ENCODE data around the gene DUT.
"Not testable (repeated sequence)": the region's sequence is repeated elsewhere in the genome, so short reads cannot be mapped to it uniquely, and the experiment has no call there.

The DUT gene

DNA sequence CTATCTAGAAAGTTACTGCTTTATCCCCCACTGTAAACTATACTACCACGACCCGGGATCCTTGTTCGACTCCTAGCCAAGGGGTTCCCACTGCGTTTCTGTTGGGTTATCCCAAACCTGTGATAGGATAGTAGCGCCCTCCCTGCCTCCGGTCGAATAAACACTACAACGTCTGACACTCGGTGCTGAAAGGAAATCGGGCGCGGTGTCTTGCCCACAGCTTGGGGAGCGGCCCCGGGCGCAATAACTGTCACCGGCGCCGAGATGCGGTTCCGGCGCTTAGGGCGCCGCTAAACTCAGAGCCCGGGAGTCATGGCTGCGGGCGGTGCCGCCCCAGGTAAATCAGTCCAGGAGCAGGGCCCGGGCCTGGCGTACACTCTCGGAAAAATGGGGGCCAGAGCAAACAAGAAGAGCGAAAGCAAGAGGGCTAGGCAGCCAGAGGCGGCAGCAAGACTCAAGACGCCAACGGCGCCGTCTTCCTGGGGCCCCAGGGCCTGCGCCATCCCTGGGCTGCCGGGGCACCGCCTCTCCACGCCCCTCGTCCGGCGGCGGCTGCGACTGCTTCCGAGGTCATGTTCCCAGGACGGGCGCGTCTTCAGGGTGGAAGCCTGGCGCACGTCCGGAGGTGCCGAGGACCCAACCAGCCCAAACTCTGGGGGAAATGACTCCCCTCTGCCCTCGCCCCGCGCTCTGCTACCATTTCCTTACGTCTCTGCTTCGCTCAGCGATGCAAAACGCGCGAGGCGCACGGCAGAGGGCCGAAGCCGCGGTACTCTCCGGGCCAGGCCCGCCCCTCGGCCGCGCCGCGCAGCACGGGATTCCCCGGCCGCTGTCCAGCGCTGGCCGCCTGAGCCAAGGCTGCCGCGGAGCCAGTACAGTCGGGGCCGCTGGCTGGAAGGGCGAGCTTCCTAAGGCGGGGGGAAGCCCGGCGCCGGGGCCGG lies at the start of gene DUT:
TSS of gene DUT (plus strand) at position 575 of the 941 bp plus-strand sequence. CDS start at position 662, 87 bp downstream.
- DNase-seq, result peak; percentile 83

DNA sequence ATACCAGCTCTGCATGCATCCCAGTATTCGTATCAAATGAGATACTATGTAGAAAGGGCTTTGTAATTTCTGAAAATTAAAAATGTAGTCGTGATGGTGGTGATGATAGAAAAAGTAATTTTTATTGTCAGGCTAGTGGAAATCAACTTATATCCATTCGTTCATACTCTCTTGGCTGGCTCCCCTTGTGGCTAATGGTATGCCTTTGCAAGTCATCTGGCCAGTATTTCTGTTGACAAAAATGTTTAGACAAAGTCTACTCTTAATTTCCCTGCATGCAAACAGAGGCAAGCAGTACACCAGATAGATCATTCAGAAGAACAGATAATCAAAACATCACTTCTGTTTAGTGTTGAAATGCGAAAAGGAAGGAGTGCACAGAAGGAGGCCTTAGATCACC lies 49.6 kb upstream of the DUT start:
- DNase-seq, result no peak

DNA sequence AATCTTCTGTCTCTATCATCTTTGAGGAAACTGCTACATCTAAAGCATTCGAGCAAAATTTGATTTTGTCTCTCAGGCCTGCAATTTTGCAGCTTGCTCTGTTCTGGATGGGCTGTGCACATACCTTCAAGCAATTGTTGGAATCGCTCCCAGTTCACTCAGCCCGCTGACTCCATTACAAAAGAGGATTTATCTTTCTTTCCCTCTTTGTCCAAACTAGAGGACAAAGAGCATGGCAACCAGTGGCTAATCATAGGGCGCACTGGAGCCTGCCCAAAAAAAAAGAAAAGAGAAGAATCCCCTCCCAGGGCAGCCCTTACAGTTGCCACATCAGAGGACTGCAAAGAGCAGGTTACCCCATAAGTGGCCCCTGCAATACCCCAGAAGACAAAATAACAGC lies 49.0 kb upstream of the DUT start:
- DNase-seq, result no peak

DNA sequence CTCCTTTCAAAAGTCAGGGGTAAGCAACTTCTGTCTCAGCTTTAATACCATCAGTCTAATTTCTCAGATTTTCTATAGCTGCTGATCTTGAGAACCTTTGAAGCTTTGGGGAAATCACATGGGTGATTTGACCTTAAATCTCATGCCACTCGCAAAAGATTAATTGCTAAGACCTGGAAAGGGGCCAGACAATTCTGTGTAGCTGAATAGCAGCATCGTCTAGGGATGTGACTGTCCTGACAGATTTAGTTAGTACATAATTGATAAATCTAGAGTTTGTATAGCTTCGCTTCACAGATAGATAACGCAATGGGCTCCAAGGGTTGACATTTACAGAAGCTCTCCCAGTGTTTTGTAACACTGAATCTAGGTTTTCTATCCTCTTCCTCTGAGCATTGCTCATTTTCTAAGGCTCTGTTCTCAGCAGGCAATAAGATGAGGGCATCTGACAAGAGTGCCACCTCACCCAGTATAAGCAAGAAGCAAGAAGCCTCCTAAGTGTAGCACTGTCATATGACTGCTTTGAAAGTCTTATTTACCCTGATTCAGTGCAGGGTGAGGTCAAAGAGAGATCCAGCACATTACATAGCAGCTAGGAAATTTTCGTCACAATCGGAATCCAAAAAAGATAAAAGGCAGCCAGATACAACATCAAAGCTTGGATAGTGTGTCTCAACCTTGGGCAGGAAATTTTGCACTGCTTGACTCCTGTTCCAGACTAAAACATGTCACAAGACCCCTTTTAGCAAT lies 47.7 kb upstream of the DUT start:
- DNase-seq, result no peak

DNA sequence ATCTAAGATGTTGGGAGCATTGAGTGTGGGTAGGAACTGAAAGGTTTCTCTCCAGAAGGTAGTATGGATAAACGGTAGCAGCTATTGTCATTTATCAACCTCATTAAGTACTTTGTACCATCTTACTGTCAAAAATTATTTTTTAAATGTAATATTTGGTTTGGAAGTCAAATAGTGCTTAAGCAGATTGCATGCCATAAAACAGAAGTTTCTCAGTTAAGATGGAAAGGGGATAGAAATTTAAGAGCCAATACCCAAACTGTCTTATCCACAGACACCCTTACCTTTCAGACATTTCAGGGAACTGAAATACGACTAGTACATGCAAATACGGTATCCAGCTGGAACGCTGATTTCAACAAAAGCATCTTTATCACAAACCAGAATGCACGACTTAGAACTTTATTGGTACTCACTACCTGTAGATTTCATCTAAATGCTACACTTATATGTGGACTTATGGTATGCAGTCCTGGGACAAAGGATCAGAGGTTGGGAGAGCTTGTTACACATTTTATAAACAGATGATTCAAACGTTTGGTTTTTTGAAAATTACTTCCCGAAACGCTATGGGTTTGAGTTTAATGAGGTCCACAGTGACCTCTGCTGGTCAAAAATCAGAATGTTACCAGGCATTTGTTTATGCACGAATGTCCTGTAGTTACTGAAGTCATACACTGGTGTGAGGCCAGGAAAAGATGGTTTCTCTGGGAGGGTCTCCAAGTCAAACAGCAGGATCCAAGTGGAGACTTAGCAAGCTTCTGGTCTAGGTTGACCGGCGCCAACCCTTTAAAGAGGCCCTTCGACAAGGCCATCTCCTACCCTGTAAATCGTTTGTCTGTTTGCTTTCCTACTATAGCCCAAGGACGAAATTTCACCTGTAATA lies 45.7 kb upstream of the DUT start:
- peak; percentile 76 for DNase-seq

DNA sequence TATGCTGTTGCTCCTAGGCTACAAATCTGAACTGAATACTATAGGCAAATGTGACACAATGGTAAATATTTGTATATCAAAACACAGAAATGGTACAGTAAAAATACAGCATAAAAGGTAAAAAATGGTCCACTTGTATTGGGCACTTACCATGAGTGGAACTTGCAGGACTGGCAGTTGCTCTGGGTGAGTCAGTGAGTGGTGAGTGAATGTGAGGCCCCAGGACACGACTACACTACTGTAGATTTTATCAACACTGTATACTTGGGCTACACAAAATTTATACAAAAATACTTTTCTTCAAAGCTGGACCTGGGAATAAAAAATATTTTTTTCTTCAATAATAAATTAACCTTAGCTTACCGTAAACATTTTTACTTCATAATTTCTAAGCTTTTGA lies 41.6 kb upstream of the DUT start:
- DNase-seq, result peak; percentile 7

DNA sequence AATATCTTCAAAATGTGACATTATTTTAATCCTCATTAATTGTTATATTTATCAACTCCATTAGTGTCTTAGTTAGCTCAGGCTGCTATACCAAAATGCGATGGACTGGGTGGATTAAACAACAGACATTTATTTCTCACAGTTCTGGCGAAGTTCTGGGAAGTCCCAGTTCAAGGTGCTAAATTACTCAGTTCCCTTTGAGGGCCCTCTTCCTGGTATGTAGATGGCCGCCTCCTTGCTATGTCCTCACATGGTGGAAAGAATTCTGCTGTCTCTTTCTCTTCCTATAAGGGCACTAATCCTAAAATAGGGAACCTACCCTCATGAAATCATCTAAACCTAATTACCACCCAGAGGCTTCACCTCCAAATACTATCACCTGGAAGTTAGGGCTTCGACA lies 38.8 kb upstream of the DUT start:
- DNase-seq, result no peak

DNA sequence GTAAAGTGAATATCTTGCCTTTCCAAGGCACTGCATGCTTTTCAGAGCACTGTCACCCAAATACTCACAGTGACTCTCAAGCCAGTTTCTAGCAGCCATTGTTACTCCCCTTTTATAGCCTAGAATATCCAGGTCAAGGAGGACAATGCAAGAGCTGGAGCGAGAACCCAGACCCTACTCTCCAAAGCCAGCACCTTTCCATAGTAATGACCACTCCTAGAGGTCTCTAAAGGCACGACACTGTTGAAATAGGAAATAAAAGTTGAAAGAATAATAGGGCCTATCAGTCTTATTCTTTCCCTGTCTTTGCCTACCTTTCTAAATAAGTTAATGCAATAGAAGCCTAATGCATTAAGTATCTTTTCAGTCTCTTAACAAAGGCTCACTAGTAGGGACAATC lies 33.6 kb upstream of the DUT start:
- DNase-seq, result no peak

DNA sequence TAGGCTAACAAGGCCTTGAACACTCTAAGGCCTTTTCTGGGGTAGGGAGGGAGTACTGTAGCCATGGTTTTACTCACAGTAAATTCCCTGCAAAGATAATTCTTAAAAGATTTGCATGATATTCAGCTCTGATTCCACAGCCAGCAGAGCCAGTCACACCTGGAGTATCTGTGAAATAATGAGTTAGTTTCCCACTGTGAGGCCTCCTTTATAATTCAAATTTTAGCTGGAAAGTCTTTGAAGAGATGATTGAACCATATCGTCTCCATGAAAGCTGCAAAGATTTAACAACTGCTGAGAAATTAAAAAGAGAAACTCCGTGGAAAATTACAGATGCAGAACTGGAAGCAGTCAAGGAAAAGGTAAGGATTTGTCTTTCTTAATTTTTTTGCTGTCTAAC lies 32.3 kb upstream of the DUT start:
- DNase-seq, result no peak

DNA sequence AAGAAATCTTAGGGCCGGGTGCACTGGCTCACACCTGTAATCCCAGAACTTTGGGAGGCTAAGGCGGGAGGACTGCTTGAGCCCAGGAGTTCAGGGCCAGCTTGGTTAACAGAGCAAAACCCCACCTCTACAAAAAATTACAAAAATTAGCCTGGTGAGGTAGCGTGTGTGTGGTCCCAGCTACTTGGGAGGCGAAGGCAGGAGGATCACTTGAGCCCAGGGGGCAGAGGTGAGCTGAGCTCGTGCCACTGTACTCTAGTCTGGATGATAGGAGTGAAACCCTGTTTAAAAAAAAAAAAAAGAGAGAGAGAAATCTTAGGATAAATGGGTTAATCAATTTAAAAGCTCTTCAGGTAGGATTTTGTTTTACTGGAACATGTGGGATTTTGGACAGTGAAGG lies 31.2 kb upstream of the DUT start:
- no peak for DNase-seq

DNA sequence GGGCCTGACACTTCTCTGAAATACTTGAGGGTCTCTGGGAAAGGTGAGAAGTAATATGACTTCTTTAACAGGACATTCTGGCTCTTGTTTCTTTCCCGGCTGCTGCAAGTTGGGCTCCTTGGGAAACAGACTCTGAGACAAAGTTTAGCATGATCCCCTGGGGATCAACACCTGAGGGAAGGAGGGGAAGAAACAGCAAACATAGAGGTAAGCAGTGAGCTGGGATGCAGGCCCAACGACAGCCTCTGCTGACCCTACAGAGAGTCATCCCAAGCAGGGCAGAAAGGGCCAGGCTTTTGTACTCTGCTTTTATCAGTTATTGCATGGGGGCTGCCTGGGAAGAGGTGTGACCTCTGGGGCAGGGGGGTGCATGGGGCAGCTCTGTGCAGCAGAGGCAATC lies 26.8 kb upstream of the DUT start:
- DNase-seq, result no peak

DNA sequence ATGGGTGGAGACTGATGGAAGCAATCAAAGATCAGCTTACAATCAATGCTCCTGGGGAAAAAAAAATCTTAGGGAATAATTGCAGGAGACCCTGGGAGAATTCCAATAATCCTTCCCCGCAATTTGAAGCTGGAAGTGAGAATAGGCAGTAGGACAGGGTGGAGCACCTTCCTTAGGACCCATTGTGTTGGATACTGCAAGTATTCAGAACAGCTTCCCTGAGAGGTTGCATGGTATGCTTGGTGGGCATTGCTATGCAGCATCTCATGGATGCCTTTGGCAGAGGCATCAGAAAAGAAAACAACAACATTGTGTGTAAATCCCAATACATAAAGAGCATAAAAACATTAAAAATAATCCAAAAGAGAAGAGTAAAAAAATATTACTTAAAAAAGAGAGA lies 24.6 kb upstream of the DUT start:
- DNase-seq, result no peak

DNA sequence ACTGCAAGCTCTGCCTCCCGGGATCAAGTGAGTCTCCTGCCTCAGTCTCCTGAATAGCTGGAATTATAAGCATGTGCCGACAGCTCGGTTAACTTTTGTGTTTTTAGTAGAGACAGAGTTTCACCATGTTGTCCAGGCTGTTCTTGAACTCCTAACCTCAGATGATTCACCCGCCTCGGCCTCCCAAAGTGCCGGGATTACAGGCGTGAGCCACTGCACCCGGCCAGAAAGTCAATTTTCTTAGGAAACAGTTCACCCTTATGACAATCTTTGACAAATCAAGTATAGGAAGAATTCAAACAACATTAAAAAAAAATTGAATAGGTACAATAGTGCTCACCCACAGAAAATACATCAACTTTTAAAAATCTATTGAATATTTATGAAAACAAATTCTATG lies 23.6 kb upstream of the DUT start:
- no peak for DNase-seq

DNA sequence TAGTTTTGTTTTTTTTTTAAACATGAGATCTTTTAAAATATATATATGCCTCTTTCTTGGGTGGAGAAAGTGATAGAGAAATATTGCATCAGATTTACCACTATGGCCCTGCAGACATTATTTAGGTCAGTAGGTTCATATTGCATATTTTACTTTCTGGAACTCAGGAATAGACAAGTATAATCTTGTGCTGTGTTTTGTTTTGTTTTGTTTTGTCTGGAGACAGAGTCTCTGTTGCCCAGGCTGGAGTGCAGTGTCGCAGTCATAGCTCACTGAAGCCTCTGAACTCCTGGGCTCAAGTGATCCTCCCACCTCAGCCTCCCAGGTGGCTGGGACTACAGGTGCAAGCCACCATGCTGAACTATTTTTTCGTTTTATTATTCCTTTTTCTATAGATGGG lies 21.5 kb upstream of the DUT start:
- DNase-seq, result no peak

DNA sequence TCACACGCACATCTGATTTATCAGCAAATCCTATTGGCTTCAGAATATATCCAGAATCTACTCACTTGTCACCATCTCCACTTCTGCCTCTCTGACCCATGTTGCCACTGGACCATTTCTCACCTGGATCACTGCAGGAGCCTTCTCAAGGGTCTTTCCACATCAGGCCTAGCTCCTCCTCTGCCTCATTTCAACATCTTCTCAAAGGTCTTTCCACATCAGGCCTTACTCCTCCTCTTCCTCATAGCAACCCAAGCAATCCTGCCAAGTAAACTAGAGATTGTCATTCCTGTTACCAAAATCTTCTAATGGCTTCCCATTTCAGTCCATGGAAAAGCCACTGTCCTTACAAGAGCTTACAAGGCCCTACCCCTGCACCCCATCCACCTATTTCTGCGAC lies 18.0 kb upstream of the DUT start:
- DNase-seq, result no peak

DNA sequence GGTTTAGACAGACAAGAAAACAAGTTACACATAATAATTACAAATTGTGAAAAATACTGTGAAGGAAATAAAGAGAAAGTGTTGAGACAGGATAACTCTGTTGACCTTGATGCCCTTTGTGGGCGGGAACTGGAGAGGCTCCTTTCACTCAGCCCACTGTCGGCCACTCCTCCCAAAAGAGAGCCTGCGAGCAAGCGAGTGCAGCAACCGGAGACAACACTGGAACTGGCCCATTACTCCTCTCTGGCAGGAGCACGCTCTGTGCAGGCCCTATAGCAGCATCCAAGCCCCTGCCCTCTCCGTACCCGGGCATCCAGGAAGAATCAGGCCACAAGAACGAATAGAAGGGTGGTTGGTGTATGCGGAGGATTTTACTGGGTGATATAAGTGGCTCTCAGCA lies 16.2 kb upstream of the DUT start:
- no peak for DNase-seq

DNA sequence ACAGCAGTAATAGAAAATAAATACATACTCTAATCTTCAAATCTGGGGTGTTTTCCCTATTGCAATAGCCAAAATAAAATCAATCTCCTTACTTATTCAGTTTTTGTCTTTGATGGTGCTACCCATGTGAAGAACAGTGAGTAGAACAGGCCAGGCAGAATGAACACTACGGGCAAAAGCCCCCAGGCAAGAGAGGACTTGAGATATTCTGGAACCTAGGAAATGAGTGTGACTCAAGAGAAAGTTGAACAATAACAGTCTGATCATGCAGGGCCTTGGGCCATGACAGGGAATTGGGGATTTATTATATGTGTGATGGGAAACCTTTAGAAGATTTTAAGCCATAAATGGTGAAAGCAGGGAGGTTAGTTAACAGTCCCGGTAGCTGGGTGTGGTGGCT lies 14.0 kb upstream of the DUT start:
- no peak for DNase-seq

DNA sequence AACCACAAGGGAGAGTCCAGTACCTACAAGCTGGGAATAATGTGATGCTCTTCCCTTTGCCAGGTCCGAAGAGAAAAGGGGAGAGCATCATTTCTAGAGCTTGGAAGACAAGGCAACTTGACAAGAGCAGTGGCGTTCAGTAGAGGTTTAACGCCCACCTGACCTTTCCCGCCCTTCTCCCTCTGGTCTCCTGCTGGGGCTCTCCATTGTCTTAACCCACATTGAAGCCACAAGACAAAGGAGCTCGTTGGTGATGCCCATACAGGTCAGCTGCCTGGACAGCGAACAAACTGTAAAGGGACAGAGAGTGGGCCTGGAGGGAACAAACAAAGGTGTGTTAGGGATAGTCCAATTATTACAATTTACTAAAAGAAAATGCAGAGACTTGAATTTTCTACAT lies 13.1 kb upstream of the DUT start:
- no peak for DNase-seq

DNA sequence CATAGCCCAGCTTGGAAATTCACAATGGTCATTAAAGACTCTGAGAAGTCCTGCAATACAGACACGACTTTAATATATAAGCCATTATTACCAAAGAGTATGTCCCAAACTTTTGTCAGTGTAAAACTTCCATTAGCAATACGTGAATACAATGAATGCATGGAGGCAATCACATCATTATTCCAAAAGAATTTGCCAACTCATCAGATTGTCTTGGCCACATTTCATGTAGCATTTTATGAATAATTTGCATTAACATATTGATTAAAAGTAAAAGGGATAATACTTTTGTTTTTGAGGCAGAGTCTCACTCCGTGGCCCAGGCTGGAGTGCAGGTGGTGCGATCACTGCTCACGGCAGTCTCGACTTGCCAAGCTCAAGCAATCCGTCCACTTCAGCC lies 7.9 kb upstream of the DUT start:
- no peak for DNase-seq

DNA sequence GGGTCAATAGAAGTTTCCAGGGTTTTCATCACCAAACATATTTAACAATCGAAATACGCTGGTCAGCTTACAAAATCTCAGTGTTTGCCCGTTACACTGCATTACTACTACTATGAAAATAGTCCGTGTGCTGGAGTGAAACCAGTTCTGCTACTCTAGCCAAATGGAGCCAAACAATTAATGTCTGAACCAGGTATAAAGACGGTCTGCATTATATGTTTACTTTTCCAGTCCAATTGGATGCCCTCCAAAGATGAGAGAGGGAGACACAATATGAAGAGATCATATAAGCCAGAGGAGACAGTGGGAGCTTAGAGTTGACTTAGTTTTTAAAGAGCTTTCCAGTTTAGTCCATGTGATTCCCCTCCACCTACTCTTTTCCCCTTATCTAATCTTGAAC lies 6.3 kb upstream of the DUT start:
- no peak for DNase-seq

DNA sequence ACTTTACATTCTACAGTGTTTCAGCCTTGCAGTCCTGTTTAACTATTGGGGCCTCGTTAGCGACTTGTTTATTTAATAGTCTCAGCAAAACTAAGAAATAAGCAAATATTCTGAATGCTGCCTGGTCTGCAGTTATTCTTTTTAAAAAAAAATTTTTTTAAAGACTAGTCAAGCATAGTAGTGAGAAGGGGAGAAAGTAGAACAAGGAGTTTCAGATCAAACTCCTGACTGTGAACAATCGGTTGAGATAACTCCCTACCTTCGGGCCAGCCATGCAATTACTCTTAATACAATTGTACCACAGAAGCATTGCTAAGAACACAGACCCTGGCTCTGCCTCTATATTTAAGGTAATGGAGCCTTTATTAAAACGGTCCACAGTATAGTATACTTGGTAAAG lies 5.8 kb upstream of the DUT start:
- DNase-seq, result no peak

DNA sequence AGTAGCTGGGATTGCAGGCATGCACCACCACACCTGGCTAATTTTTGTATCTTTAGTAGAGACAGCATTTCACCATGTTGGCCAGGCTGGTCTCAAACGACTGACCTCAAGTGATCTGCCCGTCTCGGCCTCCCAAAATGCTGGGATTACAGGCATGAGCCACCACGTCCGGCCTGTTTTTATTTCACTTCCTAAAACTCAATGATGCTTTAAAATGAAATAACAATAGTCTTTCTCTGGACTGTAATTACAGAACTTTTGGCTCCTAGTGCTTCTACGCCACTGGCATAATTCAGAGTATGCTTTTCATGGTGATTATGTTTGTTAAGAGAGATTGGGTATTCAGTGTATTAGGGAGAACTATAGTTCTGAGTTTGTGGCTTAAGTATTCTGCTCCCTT lies 5.0 kb upstream of the DUT start:
- DNase-seq, result not testable (repeated sequence)

DNA sequence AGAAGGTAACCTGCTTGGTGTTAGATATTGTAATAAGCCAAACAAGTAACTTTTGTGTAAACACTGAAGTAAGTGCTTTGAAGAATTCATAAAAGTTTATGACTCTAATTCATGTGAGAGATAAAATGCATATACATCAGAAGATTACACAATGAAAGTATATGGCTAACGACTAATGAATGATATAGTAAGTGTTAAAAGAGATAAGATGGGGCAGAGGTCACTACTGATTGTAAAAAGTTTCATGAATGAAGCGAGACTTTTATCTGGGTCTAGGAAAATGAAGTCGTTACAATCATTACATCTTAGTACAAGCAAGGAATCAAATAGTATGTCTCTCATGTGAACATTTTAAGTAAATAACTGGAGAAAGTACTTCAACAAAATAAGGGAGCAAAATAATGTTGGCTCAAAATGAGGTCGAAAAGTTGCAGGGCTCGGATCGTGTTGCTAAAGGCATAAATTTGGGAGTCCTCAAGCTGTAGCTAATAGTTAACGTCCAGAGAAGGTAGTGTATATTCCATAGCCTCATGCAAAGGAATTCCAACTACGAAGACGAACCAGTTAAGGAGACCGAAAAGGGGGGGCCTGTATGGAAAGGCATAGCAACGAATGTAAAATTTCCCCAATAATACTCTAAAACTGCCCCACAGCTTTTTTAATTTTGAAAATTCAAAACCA lies 984 bp upstream of the DUT start:
- DNase-seq, result peak; percentile 26
